ENCODE measurements around the gene LINS1. TPM values are rescaled to one million over a fixed set of nuclear protein-coding genes. Genes with fewer than 3 reads are reported as not detected.
A peak's percentile ranks its signal among the peaks of the same experiment; 100 is the strongest.
"Not testable (repeated sequence)": the region's sequence is repeated elsewhere in the genome, so short reads cannot be mapped to it uniquely, and the experiment has no call there.

LINS1 gene
- total RNA-seq, 1 experiment from 2014 or later = 14.4 TPM

DNA sequence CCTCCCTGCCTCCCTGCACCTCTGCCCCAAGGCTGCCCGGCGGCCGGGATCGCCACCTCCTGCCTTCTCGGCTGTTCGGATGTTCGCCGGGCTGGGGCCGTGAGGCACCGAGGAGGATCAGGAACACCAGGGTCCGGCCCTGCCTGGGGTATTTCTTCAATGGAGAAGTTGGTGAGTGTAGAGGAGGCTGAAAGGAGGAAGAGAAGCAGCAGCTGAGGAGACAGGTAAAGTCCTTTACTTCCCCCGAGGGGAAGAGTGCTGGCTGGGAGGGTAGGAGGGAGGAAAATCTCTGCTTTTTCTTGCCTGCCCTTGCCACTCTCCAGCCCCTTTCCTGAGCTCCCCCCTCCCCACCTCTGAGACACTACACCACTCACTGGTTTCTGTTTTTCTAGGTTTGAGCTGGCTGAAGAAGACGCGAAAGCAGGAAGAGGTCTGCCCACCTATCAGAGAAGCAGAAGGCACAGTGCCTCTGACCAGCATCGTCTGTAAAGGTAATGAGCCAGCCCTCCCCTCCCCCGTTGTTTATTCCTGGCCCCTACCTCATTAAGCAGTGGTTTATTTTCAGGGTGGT, 924 bp upstream of the LINS1 start:
- no peak for DNase-seq (ENCODE audit: low spot score)

DNA sequence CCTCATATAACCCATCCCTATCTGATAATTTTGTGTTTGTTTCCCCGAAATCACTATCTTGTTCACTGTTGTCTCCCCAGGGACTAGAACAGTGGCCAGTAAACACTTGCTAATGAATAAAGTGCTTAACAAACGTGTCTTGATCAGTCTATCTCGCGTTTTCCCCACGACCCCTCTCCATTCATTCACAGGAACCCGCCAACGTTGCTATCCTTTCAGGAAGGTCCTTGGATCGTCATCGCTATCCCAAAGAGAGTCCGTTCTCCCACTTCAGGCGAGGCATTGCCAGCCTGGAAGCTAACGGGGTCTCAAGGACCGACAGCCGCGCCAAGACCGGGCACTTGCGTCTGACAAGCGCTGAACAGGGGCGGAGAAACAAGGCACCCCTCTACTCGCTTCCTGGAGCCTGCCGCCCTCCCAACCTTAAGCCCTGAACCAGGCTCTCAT, 344 bp downstream of the LINS1 start:
- DNase-seq (ENCODE audit: low spot score) = peak; percentile 9

DNA sequence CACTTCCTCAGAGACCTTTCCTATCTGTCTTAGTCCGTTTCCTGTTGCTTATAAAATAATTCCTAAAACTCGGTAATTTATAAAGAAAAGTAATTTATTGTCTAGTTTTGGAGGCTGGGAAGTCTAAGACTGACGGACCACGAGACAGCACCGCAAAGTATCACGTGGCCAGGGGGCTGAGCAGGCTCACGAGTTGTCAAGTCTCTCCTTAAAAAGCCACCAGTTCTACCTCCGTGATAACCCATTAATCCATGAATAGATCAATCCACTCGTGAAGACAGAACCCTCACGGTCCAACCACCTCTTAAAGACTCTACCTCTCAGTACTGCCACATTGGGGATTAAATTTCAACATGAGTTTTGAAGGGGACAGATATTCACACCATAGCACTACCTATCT, 821 bp downstream of the LINS1 start:
- no peak for DNase-seq (ENCODE audit: low spot score)

DNA sequence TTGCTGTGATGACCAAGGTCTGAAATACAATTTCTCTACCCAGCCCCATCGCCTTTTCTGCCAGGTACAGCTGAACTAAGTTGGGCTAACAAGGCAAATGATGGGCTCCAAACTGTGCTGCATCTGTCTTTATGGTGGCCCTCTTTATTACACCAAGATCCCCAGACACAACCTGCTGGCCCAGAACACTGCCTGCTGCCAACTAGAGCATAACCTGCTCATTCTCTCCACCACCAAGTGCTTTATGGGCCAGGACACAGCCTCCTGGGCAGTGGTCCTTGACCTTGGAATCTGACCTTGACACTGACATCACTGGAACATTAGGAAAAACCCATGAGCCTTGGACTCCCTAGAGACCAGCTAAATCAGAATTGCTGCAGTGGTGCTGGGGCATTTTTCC, 3.3 kb downstream of the LINS1 start:
- no peak for DNase-seq (ENCODE audit: low spot score)

DNA sequence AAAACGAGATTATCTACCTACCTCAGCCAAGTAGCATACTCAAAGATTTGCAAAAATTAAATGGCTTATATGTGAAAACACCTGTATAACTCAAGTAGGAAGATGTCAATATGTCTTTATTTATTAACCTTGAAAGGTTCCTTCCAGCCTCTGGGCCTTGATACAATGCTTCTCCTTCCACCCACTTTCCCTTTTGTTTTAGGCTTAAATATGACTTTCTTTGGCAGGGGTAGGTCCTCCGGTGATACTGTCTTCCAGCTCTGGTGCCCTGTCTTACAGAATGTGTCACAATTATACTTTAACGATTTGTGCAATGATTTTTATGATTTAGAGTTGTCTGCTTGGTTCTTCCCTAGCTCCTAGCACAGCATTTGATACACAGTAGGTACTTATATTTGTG, 4.1 kb downstream of the LINS1 start:
- DNase-seq (ENCODE audit: low spot score) = no peak

DNA sequence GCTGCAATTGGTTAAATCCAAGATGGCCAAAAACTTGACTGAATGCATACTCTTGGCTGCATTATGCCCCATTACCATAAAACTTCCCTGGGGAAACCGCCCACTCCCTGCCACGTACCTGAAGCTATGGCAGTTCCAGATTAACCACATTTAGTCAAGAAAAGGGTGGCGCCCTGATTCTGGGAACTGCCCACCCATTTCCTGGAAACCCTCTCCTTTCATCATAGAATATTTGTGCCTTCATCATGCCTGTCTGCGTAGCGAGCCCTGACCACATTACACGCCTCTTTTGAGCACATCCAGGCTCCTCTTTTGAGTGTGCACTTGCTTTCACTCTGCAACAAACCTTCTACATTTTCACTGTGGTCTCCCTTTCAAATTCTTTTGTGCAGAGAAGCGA, 5.2 kb downstream of the LINS1 start:
- peak; percentile 25 for DNase-seq (ENCODE audit: low spot score)

DNA sequence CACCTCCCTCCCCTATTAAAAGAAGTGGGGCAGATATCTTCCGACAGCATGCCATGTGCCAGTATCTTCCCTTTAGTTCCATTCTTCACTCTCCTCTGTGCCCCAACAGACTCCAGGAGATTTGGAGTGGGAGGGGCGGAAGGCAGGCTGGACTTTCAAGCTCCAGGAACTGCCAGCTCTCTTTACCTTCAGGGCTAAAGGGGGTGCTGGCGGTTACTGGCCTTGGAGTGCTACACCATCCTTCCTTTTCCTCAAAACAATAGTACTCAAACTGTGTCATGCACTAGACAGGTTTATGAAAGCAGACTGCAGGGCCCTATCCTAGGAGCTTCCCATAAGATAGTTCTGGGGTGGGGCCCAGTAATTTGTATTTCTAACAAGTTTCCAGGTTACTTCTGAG, 6.0 kb downstream of the LINS1 start:
- no peak for DNase-seq (ENCODE audit: low spot score)

DNA sequence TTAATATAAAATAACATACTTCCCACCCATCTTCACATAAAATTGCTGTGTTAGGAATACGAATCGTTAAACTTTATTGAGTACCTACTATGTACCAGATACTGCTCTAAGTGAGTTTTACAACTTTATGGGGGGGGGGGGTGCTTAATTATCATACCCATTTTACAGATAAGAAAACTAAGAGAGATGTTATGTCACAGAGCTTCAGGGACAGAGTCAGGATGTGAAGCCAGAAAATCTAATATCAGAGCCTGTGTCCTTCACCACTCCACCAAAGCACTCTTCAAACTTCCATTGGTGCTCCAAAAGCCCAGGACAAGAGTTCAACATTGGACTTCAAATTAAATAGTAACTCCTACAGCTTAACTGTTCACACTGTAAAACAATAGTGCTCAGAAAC, 8.6 kb downstream of the LINS1 start:
- DNase-seq (ENCODE audit: low spot score) = no peak

DNA sequence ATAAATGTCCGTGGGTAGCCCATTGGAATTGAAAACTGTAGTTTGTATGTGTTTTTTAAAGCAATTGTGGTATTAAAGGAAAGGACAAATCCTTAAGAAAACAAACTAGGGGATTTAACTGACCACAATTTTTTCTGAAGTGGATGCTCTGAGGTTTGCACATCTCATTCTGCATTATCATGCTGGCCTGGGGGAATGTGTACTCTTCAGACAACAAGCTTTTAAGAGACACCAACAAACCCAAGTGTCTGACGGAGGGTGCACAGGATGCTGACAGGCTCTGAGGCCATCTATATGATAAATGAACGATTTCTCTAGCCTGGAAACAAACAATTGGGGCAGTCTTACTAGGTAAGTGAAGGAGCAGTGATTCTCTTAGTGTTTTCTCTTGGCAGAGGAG, 9.1 kb downstream of the LINS1 start:
- DNase-seq (ENCODE audit: low spot score) = peak; percentile 56

DNA sequence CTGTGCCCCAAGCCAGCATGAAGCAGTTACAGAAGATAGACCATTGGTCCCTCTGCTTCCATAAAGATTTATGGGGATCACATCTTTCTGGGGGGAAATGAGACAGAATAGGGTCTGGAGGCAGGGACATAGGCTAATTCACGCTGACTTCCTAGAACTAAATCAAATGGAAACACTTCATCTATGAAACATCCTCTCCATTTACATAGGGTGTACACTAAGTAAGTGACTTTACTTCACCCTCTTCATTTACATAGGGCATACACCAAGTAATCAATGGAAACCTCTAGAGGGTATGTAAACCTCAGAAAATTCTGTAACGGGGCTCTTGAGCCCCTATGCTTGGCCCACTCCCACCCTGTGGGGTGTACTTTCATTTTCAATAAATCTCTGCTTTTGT, 10.1 kb downstream of the LINS1 start:
- no peak for DNase-seq (ENCODE audit: low spot score)

DNA sequence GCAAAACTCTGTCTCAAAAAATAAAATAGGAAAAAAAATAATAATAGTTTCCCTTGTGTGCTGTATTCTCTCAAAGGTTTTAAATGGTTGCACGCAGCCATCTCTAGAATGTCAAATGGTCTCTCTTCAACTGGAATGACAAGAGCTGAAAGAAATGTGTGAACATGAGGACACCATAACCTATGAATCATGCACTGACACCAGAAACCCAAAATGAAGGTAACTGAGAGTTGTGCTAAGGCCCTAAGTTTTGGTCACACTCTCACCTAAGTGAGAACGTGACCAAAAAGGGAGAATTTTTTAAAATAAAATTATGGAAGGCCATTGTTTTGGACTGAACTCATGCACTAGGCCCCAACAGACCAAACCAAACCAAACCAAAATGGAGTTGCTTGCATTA, 10.8 kb downstream of the LINS1 start:
- DNase-seq (ENCODE audit: low spot score) = not testable (repeated sequence)

DNA sequence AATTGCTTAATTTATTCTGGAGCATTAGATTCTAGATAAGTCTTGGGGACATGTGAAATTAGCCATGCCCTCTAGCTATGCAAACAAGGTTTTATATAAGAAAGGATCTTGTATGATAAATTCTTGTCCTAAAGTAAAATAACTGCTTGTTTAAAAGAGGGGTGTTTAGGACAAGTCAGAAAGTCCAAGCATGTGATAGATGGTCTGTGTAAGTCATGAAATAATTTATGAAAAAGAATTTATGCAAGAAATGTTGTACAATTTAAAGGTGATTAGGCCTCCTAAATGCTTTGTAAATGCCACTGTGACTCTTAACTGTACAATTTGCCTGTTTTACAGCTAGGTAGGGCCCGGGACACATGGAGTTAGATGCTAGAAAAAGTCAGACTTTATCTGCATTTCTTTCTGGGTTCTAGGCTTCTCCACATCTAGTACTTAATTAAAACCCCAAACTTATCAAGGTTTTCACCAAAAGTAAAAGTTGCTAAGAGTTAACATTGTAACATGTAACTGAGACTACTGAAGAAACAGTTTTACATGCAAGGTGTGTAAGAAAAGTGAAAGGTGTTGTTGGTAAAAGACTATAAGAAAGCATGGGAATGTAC, 13.2 kb downstream of the LINS1 start:
- DNase-seq (ENCODE audit: low spot score) = no peak

DNA sequence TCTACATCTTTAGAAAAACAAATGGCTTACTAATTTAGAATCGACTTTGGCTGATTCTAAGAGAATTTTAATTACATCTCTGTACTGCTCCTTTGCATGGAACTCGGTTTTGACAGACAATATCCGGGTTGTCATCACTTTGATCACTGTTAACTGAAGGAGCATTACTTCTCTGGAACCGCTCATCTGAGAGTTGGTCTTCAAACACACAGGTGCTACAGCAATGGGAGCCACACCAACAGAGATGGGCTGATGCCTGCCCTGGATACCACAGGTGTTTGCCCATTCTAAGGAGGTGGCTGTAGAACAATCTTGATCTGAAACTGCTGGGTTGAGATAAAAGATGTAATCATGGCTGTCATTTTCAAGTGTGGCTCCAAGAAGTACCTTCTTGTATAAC, 21.6 kb downstream of the LINS1 start:
- no peak for DNase-seq (ENCODE audit: low spot score)

DNA sequence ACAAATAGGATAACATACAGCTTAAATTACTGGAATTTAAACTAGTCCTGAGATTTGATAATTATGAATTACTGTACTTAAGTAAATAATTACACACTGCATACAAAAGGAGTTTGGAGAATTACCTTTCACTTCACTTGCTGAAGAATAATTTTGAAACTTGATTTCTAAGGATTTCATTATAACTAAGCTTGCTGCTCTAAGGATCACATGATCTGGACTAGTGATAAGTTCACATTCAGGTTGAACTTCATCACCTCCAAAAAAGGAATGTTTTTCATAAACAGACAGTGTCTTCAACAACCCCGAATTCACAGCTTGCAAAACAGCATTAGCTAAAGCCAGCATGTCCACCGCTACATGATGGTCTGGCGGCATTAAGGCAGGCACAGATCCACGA, 28.5 kb downstream of the LINS1 start:
- DNase-seq (ENCODE audit: low spot score) = no peak

DNA sequence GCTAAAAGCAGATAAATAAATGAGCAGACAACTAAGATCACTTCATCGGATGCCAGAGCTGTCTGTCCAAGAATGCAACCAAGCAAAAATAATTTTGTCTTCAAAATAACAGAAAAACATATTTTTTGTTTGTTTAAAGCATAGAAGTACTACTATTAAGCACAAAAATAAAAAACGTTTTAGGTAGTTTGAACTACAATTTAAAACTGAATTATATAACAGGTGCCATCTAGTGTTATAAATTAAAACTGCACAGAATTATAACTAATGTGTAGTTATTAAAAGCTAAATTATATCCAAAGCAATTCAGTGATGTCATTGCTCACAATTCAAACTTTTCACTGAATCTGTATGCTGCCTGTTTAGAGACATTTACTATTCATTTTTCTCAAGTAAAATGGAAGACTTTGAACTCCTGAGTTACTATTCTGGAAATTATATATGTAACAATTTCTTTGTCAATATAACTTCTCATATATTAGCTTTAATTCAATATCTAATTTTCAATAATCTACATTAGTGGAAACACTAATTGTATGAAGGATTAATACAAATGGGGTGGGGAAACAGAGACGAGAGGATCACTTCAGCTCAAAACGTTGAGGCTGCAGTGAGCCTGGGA, 29.5 kb downstream of the LINS1 start:
- no peak for DNase-seq (ENCODE audit: low spot score)

DNA sequence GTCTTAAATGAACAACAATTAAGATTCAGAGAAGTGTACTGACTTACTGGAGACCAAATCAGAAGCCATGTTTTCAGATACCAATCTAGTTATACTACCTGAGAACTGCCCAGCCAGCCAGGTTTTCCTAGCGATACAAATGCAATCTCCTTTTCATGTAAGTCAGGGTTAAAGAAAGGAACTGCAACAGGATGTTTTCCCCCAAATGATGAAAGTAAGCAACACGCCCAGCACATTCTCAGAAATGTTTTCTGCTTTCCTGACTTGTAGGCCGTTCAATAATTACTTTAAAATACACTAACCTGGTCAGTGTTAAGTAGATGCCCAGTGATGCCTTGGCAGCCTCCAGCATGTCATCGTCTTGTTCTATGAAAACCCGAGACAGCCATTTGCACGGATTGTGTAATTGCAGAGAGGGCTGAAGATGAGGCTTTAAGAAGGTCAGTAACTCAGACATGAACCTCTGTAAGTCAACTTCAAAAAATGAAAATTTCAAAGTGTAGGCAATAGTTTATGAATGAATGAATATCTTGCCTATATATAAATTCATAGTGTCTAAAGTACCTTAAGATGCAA, 30.3 kb downstream of the LINS1 start:
- no peak for DNase-seq (ENCODE audit: low spot score)

DNA sequence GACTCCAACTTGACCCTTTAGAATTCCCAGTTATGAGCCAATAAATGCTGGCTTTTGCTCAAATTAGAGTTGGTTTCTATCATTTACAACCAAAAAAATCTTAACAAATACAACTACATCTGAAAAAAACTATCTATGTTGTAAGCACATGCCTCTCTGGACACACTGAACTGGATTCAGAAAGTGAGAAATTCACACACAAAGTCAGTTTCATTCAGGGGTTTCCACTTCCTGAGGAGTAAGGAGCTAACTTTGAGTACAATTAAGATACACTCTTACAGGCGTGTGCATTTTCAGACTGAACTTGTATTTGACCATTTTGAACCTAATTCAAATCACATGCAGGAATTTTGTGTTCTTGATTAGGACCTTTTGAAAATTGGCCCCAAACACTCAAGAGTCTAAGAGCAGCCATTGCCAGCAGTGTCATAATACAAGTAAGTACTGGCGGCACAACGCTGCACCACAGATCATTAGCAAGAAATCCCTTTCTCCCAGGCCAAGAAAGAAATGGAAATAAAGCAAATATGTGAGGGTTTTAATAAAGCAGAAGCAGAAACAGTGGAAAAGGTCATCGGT, 31.2 kb downstream of the LINS1 start:
- no peak for DNase-seq (ENCODE audit: low spot score)

DNA sequence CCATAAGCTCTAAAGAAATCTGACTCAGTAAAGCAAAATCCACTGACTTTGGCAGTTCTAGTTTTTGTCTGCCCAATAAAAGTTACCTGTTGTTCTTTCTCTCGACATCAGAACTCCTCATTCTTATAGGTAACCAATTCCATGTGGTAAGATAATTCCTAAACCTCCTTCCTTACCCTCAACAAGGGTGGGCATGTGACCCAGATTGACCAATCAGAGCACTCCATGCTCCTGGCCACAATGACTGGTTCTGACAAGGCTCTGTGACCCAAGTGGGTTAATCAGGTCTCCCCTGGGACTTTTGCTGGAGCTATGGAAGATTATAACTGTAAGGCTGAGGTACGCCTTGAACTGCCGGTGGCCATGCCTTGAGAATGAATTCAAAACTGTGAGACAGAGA, 31.7 kb downstream of the LINS1 start:
- DNase-seq (ENCODE audit: low spot score) = no peak

DNA sequence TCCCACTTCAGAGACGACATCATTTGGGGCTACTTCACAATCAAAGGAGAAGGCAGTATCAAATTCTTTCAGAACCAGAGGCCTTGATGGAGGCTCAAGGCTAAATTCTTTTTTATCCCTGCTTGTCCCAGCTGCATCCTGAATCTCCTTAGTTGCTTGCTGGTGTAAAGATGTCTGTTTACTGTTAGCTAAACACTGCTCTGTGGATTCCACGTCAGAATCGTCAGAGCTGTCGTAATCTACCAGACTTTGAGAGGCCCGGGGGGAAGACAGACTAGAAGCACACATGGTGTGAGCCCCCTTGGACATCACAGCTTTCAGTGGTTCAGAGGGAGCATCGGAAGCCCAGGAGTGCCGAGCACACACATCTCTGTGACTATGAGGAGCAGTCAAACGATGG, 32.6 kb downstream of the LINS1 start:
- no peak for DNase-seq (ENCODE audit: low spot score)

DNA sequence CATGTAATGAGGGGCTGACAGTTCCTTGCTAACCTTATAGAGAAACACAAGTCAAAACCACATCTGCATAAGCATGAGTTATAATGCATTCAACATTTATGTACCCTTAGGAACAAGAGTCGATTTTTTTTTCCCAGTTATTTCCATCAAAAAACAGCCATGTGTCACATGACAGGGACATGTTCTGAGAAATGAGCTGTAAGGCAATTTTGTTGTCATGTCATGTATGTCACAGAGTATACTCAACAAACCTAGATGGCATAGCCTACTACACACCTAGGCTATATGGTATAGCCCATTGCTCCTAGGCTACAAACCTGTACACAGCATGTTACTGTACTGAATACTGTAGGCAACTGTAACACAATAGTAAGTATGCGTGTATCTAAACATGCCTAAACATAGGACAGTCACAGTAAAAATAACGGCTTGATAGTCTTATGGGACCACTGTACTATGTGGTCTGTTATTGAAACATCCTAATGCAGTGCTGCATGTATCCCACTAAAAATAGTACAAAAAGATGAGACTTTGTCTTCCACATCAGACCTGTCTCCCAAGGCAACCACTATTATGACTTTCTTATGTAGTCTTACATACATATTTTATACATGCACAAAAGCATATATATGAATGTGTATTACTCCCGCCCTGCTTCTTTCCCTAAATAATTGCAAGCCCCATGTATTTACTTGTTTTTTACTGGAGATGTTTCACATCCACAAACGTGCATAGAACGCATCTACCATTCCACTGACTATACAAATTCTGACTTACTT, 34.9 kb downstream of the LINS1 start:
- no peak for DNase-seq (ENCODE audit: low spot score)

DNA sequence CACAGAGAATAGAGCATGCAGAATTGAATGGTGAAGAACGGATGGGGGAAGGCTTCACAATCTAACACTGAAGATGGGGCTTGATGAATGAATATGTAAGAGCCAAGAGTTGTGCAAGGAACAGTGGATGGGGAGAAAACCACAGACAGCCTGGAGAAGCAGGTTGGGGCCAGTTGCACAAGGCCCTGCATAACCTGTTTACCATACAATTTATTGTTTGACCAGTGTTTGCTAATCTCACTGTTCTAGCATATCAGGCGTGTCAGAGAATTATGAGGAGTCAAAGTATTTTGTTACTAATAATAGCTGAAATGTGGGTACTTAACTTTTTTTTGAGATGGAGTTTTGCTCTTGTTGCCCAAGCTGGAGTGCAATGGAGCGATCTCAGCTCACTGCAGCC, 36.4 kb downstream of the LINS1 start:
- DNase-seq (ENCODE audit: low spot score) = no peak

DNA sequence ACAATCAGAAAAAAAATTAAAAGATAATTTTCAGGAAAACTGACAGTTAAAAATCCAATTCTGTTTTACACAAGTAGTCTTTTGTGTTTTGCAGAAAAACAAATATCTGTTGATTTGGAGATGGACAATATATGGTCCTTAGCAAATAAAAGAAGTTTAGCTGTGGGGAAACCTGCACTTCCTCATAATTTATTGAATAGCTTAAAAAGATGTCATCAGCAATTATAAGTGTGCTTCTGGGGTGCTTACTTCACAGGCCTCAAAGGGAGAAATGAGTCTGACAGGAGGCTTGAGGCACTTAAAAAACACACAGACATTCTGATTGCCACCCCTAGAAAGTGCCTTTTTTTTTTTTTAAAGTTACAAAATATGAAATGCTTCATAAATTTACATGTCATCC, 41.7 kb downstream of the LINS1 start:
- no peak for DNase-seq (ENCODE audit: low spot score)

Measured in H4 (cell line).